Neuronal stem cell (in vitro differentiated cells): ENCODE data around the gene RTP5.

Experiments used
- DNase-seq: peaks from one replicate; pipeline ENCODE4 v3.0.0-alpha.2; 2013; ENCODE audit warnings: low spot score
- H2AFZ ChIP-seq: one replicate; pipeline ENCODE4 v1.6.1; 2013; ENCODE audit warnings: mild to moderate bottlenecking, low read length, inconsistent platforms
- H2AK5ac ChIP-seq: 2 replicates; pipeline ENCODE4 v1.6.1; 2013; ENCODE audit warnings: low read depth, mild to moderate bottlenecking, inconsistent platforms, low read length, moderate library complexity, mixed read lengths
- H2BK120ac ChIP-seq: 2 replicates; pipeline ENCODE4 v1.6.1; 2013; ENCODE audit warnings: low read depth, mild to moderate bottlenecking, inconsistent platforms, low read length, moderate library complexity, mixed read lengths
- H2BK12ac ChIP-seq: one replicate; pipeline ENCODE4 v1.6.1; 2013; ENCODE audit warnings: low read length, inconsistent platforms
- H2BK15ac ChIP-seq: 2 replicates; pipeline ENCODE4 v1.6.1; 2013; ENCODE audit warnings: mild to moderate bottlenecking, low read length, inconsistent platforms, mixed read lengths
- H2BK5ac ChIP-seq: one replicate; pipeline ENCODE4 v1.6.1; 2013; ENCODE audit warnings: inconsistent platforms, mild to moderate bottlenecking, low read length, moderate library complexity
- H3K14ac ChIP-seq: one replicate; pipeline ENCODE4 v1.6.1; 2013; ENCODE audit warnings: low read length, inconsistent platforms
- H3K18ac ChIP-seq: 2 replicates; pipeline ENCODE4 v1.6.1; 2013; ENCODE audit warnings: low read length, inconsistent platforms
- H3K23ac ChIP-seq: 2 replicates; pipeline ENCODE4 v1.6.1; 2013; ENCODE audit warnings: low read depth, mild to moderate bottlenecking, mixed read lengths, low read length, inconsistent platforms; ENCODE audit not compliant: poor library complexity
- H3K27ac ChIP-seq: replicated peaks from 3 replicates; pipeline ENCODE4 v1.5.1; 2013; ENCODE audit warnings: low read length, inconsistent platforms
- H3K27me3 ChIP-seq, 3 experiments: 2 replicates each; pipeline ENCODE4 v1.6.1; 2013; ENCODE audit warnings: low read length in 3 of 3, mild to moderate bottlenecking in 2 of 3, inconsistent platforms in 1 of 3, low read depth in 1 of 3, mixed read lengths in 1 of 3, moderate library complexity in 1 of 3; ENCODE audit not compliant: control insufficient read depth in 3 of 3, insufficient read depth in 3 of 3
- H3K36me3 ChIP-seq, 2 donors: replicated peaks in 1 of 2; 2 replicates each; pipeline ENCODE4 v1.6.1; 2013; ENCODE audit warnings: low read length in 2 of 2; ENCODE audit not compliant: control insufficient read depth in 2 of 2, insufficient read depth in 2 of 2
- H3K4ac ChIP-seq: 2 replicates; pipeline ENCODE4 v1.6.1; 2013; ENCODE audit warnings: inconsistent platforms, mild to moderate bottlenecking, low read length, moderate library complexity
- H3K4me1 ChIP-seq, 2 donors: 1 replicate in 1 of 2; 2 replicates in 1 of 2; pipeline ENCODE4 v1.6.1; 2013; ENCODE audit warnings: low read length in 2 of 2, low read depth in 1 of 2; ENCODE audit not compliant: control insufficient read depth in 2 of 2, insufficient read depth in 1 of 2
- H3K4me2 ChIP-seq: one replicate; pipeline ENCODE4 v1.6.1; 2013; ENCODE audit warnings: mild to moderate bottlenecking, low read length, inconsistent platforms; ENCODE audit not compliant: insufficient read depth, poor library complexity, severe bottlenecking
- H3K4me3 ChIP-seq, 2 donors: 2 replicates each; pipeline ENCODE4 v1.5.1; 2013; ENCODE audit warnings: low read length in 2 of 2, mild to moderate bottlenecking in 2 of 2, inconsistent platforms in 1 of 2, moderate library complexity in 1 of 2
- H3K79me1 ChIP-seq: one replicate; pipeline ENCODE4 v1.6.1; 2013; ENCODE audit warnings: low read depth, mild to moderate bottlenecking, inconsistent platforms, low read length, moderate library complexity
- H3K9ac ChIP-seq: one replicate; pipeline ENCODE4 v1.6.1; 2013; ENCODE audit warnings: mild to moderate bottlenecking, low read depth, low read length, inconsistent platforms; ENCODE audit not compliant: poor library complexity
- H3K9me3 ChIP-seq, 2 donors: replicated peaks in 1 of 2; 2 replicates each; pipeline versions ENCODE3 to v1.6.1; 2013; ENCODE audit warnings: low read length in 2 of 2, mild to moderate bottlenecking in 2 of 2, inconsistent platforms in 1 of 2, low read depth in 1 of 2, mixed read lengths in 1 of 2, moderate library complexity in 1 of 2; ENCODE audit not compliant: control insufficient read depth in 2 of 2, insufficient read depth in 1 of 2
- H4K8ac ChIP-seq: one replicate; pipeline ENCODE4 v1.6.1; 2013; ENCODE audit warnings: low read depth, mild to moderate bottlenecking, inconsistent platforms, low read length, moderate library complexity
- H4K91ac ChIP-seq: one replicate; pipeline ENCODE4 v1.6.1; 2013; ENCODE audit warnings: low read length, low read depth, mild to moderate bottlenecking, inconsistent platforms; ENCODE audit not compliant: poor library complexity
- WGBS, 2 donors: extraction: QIAGEN DNeasy Blood & Tissue Kit; methylation state at CpG; one replicate each; pipeline ENCODE4 v1.1.7; 2013; ENCODE audit warnings: missing lambda C conversion rate in 2 of 2, mixed read lengths in 1 of 2; ENCODE audit not compliant: insufficient read length in 2 of 2, insufficient replicate concordance in 1 of 2; ENCODE audit errors: extremely low coverage in 2 of 2; 5-methylcytosine and 5-hydroxymethylcytosine counted together

The RTP5 gene

DNA sequence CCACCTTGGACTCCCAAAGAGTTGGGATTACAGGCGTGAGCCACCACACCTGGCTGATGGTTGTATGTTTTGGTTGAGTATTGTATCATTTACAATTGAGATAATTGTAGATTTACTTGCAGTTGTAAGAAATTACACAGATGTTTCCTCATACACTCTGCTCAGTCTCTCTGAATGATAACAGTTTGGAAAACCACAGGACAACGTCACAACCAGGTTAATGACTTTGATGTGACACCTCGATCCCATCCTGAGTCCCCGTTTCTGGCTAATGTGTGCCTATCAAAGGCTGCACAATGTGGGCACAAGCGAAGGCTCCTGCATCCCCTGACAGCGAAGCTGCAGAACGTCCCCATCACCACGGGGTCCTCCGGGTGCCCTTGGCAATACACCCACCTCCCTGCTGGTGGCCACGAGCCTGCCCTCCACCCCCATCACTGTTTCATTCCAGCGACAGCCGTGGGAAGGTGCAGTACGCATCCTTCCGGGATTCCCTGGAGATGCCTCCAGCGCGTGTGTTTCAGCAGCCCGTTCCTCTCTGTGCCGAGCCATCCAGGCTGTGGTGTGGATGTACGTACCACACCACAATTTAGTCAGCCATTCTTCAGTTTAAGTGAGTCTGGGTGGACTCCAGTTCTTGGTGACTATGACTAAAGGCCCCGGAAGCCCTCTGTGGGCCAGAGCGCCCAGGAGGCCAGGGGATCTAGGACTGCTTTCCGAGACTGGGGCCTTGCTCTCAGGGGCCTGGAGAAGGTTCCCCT is 6.6 kb upstream of the RTP5 start:
- DNase-seq = no peak
- Histone ChIP-seq H2AK5ac (peak overlapping the region; percentile 56), H3K9me3 (peaks cover 0 to 18% of the 10 kb centered on the region in 2 donors), H3K4ac (no peak overlapping the region), H2BK5ac (no peak overlapping the region), H3K18ac (peak overlapping the region; percentile 84), H2BK12ac (peak overlapping the region; percentile 64), H3K27me3 (peaks cover 0 to 21% (median 19%) of the 10 kb centered on the region in 3 experiments), H3K23ac (no peak overlapping the region), H3K27ac (no peak overlapping the region), H3K4me3 (no peak overlapping the region), H3K36me3 (peaks cover 0 to 8% of the 10 kb centered on the region in 2 donors), H4K91ac (no peak overlapping the region), H2BK120ac (no peak overlapping the region), H3K9ac (no peak overlapping the region), H3K4me2 (no peak overlapping the region), H4K8ac (peak overlapping the region; percentile 31), H3K4me1 (peaks cover 0 to 19% of the 10 kb centered on the region in 2 donors), H3K14ac (no peak overlapping the region), H3K79me1 (peaks cover 15% of the 10 kb centered on the region), H2AFZ (no peak overlapping the region), H2BK15ac (no peak overlapping the region)
- no CpG with 5 or more reads among the region's 22 CpGs for WGBS, 2 donors

DNA sequence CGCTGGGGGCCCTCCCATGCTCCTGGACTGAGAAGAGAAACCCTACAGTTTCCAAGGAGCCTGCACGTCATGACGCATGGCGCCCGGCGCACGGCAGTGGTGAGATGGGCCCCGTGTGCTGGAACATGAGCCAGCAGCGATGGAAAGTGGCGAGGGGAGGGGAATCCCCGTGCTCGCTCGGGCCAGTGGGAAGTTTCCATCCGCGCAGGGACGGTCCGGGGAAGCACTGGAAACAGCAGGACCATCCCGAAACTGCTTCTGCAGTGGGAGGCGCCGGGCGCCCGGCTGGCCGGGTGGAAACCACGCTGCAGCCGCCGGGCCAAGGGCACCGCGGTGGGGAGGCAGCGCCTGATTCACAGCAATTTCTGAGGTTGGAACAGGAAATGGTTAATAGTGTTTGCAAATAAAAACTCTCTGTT is 6.0 kb upstream of the RTP5 start:
- H2AFZ ChIP-seq = no peak overlapping the region

DNA sequence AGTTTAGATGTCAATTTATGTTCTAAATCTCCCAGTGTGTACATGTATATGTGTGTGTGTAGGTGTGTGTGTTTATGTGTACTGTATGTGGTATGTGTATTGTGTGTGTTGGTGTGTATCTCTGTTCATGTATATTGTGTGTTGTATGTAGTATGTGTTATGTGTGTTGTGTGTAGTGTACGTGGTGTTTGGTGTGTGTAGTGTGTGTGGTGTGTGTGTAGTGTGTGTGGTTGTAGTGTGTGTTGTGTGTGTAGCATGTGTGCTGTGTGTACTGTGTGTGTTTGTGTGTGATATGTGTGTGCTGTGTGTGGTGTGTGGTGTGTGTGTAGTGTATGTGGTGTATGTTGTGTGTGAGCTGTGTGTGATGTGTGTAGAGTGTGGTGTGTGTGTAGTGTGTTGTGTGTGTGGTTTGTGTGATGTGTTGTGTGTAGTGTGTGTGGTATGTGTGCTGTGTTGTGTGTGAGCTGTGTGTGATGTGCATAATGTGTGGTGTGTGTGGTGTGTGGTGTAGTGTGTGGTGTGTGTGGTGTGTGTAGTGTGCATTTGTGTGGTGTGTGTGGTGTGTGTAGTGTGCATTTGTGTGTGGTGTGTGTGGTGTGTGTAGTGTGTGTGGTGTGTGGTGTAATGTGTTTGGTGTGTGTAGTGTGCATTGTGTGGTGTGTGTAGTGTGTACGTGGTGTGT is 5.2 kb upstream of the RTP5 start:
- no peak overlapping the region for H2AK5ac ChIP-seq

More for the DNA sequence above, 6.0 kb upstream of the RTP5 start:
- no CpG with 5 or more reads among the region's 29 CpGs for WGBS, 2 donors
- peaks cover 0 to 8% of the 10 kb centered on the region in 2 donors for H3K36me3 ChIP-seq
- H3K4me1 ChIP-seq = peaks cover 0 to 19% of the 10 kb centered on the region in 2 donors
- no peak for DNase-seq
- H3K79me1 ChIP-seq = peaks cover 15% of the 10 kb centered on the region
- H3K9me3 ChIP-seq = peaks cover 0 to 18% of the 10 kb centered on the region in 2 donors
- H2BK5ac ChIP-seq = no peak overlapping the region
- H4K8ac ChIP-seq = peak overlapping the region; percentile 31
- no peak overlapping the region for H3K27ac ChIP-seq
- no peak overlapping the region for H2BK15ac ChIP-seq
- no peak overlapping the region for H2AK5ac ChIP-seq
- H4K91ac ChIP-seq = no peak overlapping the region
- no peak overlapping the region for H3K14ac ChIP-seq
- no peak overlapping the region for H3K4me3 ChIP-seq
- no peak overlapping the region for H3K9ac ChIP-seq
- H2BK120ac ChIP-seq = no peak overlapping the region
- peaks cover 0 to 27% (median 19%) of the 10 kb centered on the region in 3 experiments for H3K27me3 ChIP-seq
- peak overlapping the region; percentile 64 for H2BK12ac ChIP-seq
- no peak overlapping the region for H3K4ac ChIP-seq
- peak overlapping the region; percentile 13 for H3K23ac ChIP-seq
- H3K18ac ChIP-seq = no peak overlapping the region
- no peak overlapping the region for H3K4me2 ChIP-seq

DNA sequence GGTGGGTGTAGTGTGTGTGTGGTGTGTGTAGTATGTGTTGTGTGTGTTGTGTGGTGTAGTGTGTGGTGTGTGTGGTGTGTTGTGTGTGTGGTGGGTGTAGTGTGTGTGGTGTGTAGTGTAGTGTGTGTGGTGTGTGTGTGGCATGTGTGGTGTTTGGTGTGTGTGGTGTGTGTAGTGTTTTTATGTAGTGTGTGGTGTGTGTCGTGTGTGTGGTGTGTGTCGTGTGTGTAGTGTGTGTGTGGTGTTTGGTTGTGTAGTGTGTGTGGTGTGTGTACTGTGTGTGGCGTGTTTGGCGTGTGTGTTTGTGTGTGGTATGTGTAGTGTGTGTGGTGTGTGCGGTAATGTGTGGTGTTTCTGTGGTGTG is 4.7 kb upstream of the RTP5 start:
- peak overlapping the region; percentile 87 for H3K9ac ChIP-seq
- peak overlapping the region; percentile 59 for H3K14ac ChIP-seq
- no peak overlapping the region for H4K8ac ChIP-seq
- H3K79me1 ChIP-seq = peaks cover 15% of the 10 kb centered on the region
- H2BK5ac ChIP-seq = no peak overlapping the region
- H3K27me3 ChIP-seq = peaks cover 0 to 29% (median 19%) of the 10 kb centered on the region in 3 experiments
- H3K18ac ChIP-seq = peak overlapping the region; percentile 11
- WGBS, 2 donors = 100% methylated on average over 5 of the region's 5 CpGs; no CpG with 5 or more reads in 1 of the 2 donors
- H3K4me1 ChIP-seq = peaks cover 0 to 17% of the 10 kb centered on the region in 2 donors
- H3K9me3 ChIP-seq = peaks cover 0 to 18% of the 10 kb centered on the region in 2 donors
- no peak for DNase-seq
- peak overlapping the region in 1 of 2 donors; percentile 73 for H3K4me3 ChIP-seq
- H3K4ac ChIP-seq = no peak overlapping the region
- H2AK5ac ChIP-seq = no peak overlapping the region
- H2AFZ ChIP-seq = no peak overlapping the region
- peaks cover 0 to 8% of the 10 kb centered on the region in 2 donors for H3K36me3 ChIP-seq
- peak overlapping the region; percentile 50 for H2BK12ac ChIP-seq
- H4K91ac ChIP-seq = peak overlapping the region; percentile 65
- H3K4me2 ChIP-seq = no peak overlapping the region
- H2BK15ac ChIP-seq = no peak overlapping the region
- H3K23ac ChIP-seq = peak overlapping the region; percentile 76
- peak overlapping the region; percentile 7 for H3K27ac ChIP-seq
- H2BK120ac ChIP-seq = no peak overlapping the region

More for the DNA sequence above, 5.2 kb upstream of the RTP5 start:
- Histone ChIP-seq H2AFZ (no peak overlapping the region), H3K27ac (no peak overlapping the region), H2BK5ac (no peak overlapping the region), H3K9me3 (peaks cover 0 to 18% of the 10 kb centered on the region in 2 donors), H2BK12ac (no peak overlapping the region), H3K4me3 (peak overlapping the region in 1 of 2 donors; percentile 73), H3K36me3 (peaks cover 0 to 8% of the 10 kb centered on the region in 2 donors), H3K23ac (peak overlapping the region; percentile 76), H3K4ac (no peak overlapping the region), H4K8ac (peak overlapping the region; percentile 54), H3K14ac (peak overlapping the region; percentile 59), H3K18ac (peak overlapping the region; percentile 11), H3K9ac (peak overlapping the region; percentile 87), H2BK120ac (no peak overlapping the region), H2BK15ac (no peak overlapping the region), H3K27me3 (peaks cover 0 to 29% (median 19%) of the 10 kb centered on the region in 3 experiments), H3K4me2 (no peak overlapping the region), H3K4me1 (peaks cover 0 to 18% of the 10 kb centered on the region in 2 donors), H3K79me1 (peaks cover 15% of the 10 kb centered on the region), H4K91ac (peak overlapping the region; percentile 65)
- WGBS, 2 donors = 100% methylated on average over 1 to 2 of the region's 2 CpGs
- no peak for DNase-seq
